HepG2 (cell line): Measurements from ENCODE around the gene CADPS. TPM values are rescaled to one million over a fixed set of nuclear protein-coding genes. Genes with fewer than 3 reads are reported as not detected.

ENCODE experiments used
- ATAC-seq: fragments of 200-7000 bp; cut with Tn5 transposase; 3 replicates; pipeline ENCODE4 v1.9.1; 2020; ENCODE audit warnings: mild to moderate bottlenecking, moderate library complexity
- BruUV-seq: library from RNA; stranded (reverse); fragments of 400-500 nt; replicated peaks from 2 replicates; lab custom pipeline; 2021; lab: Mats Ljungman, UMichigan
- CTCF ChIA-PET: fragments of 300-600 bp; formaldehyde crosslinking; extraction: SDS; loops from one replicate; lab custom pipeline; 2021; ENCODE audit warnings: low total read pairs, inconsistent platforms, low intra/inter-chr PET ratio; lab: Yijun Ruan, JAX
- POLR2A ChIA-PET: fragments of 350-600 bp; sonication (Branson Sonifier 250); formaldehyde crosslinking; loops from one replicate; lab custom pipeline; 2020; ENCODE audit warnings: antibody characterized with exemption, inconsistent platforms; lab: Yijun Ruan, JAX
- DNase-seq: peaks from one replicate; pipeline ENCODE4 v3.0.0-alpha.2; 2015; ENCODE audit warnings: low spot score
- FAIRE-seq: peaks from 3 replicates; lab custom pipeline; 2011; peaks lifted over from hg19 to GRCh38; lab: Jason Lieb, UNC
- H2AFZ ChIP-seq: one replicate; pipeline ENCODE4 v1.6.1; 2011; ENCODE audit warnings: low read length, inconsistent platforms
- H3K27ac ChIP-seq: fragments of 300-600 bp; 3 replicates; pipeline ENCODE4 v1.8.0; 2011; ENCODE audit warnings: mixed run types, mild to moderate bottlenecking, mixed read lengths, low read length, inconsistent platforms; ENCODE audit not compliant: insufficient read depth; ENCODE audit errors: extremely low read length
- H3K27me3 ChIP-seq, 2 experiments: fragments of 200-600 bp in 1 of 2; 2 replicates in 1 of 2; 3 replicates in 1 of 2; pipeline versions ENCODE4 v1.6.0 to v1.8.0; 2011; ENCODE audit warnings: low read length in 2 of 2, mild to moderate bottlenecking in 2 of 2, moderate library complexity in 2 of 2, inconsistent platforms in 1 of 2; ENCODE audit not compliant: insufficient read depth in 2 of 2, control insufficient read depth in 1 of 2
- H3K36me3 ChIP-seq, 2 experiments: fragments of 200-600 bp in 1 of 2; replicated peaks in 1 of 2; 2 replicates in 1 of 2; 3 replicates in 1 of 2; pipeline versions ENCODE4 v1.5.1 to v1.8.0; 2011; ENCODE audit warnings: low read length in 2 of 2, inconsistent platforms in 1 of 2; ENCODE audit not compliant: insufficient read depth in 2 of 2, control insufficient read depth in 1 of 2
- H3K4me1 ChIP-seq: 2 replicates; pipeline ENCODE4 v1.5.1; 2012; ENCODE audit warnings: low read length, inconsistent platforms; ENCODE audit not compliant: insufficient read depth
- H3K4me2 ChIP-seq: 2 replicates; pipeline ENCODE4 v1.6.0; 2011; ENCODE audit warnings: low read depth, low read length, inconsistent platforms
- H3K4me3 ChIP-seq, 3 experiments: fragments of 200-600 bp in 1 of 3; sonication (generic), shearing (Covaris generic) in 1 of 3; replicated peaks in 1 of 3; 2 replicates each; pipeline ENCODE4 v1.5.1; 2011 to 2016; ENCODE audit warnings: low read length in 3 of 3, inconsistent platforms in 2 of 3, low read depth in 2 of 3, mild to moderate bottlenecking in 2 of 3, control low read depth in 1 of 3, mixed read lengths in 1 of 3; ENCODE audit not compliant: insufficient read depth in 1 of 3
- H3K79me2 ChIP-seq: one replicate; pipeline ENCODE4 v1.6.1; 2011; ENCODE audit warnings: low read length, inconsistent platforms; ENCODE audit not compliant: insufficient read depth
- H3K9ac ChIP-seq: 2 replicates; pipeline ENCODE4 v1.6.0; 2011; ENCODE audit warnings: mild to moderate bottlenecking, low read depth, low read length, inconsistent platforms; ENCODE audit not compliant: insufficient read depth
- H3K9me3 ChIP-seq: 2 replicates; pipeline ENCODE4 v1.5.1; 2012; ENCODE audit warnings: mild to moderate bottlenecking, low read length
- H4K20me1 ChIP-seq: 2 replicates; pipeline ENCODE4 v1.6.0; 2011; ENCODE audit warnings: inconsistent platforms, mild to moderate bottlenecking, low read length, moderate library complexity; ENCODE audit not compliant: insufficient read depth
- CBX2 ChIP-seq, 2 experiments: fragments of 200-600 bp in 1 of 2; sonication (generic); formaldehyde crosslinking in 1 of 2; IDR thresholded peaks; 2 replicates each; pipeline versions ENCODE4 v1.7.0 to v1.8.1; 2018 to 2022; ENCODE audit warnings: low read depth in 2 of 2, low read length in 1 of 2, mild to moderate bottlenecking in 1 of 2, missing genetic modification reagents in 1 of 2
- DNMT3B ChIP-seq: conservative IDR thresholded peaks from 2 replicates; pipeline ENCODE4 v1.6.1; 2016; ENCODE audit warnings: missing biosample characterization, control low read depth
- MAFF ChIP-seq: IDR thresholded peaks from 2 replicates; pipeline ENCODE4 v1.6.1; 2011; ENCODE audit warnings: low read depth, low read length, improper control_type of control experiment
- RBM39 ChIP-seq: fragments of 200-400 bp; formaldehyde crosslinking; IDR thresholded peaks from one replicate; pipeline ENCODE4 v1.6.1; 2018; ENCODE audit warnings: antibody characterized with exemption, mild to moderate bottlenecking, low read depth, low read length; ENCODE audit not compliant: poor library complexity, severe bottlenecking
- RFX5 ChIP-seq: IDR thresholded peaks from 2 replicates; pipeline ENCODE4 v1.6.1; 2011; ENCODE audit warnings: low read depth, low read length, improper control_type of control experiment
- SMARCE1 ChIP-seq: fragments of 450-650 bp; IDR thresholded peaks from 2 replicates; pipeline ENCODE4 v1.6.1; 2017; ENCODE audit warnings: borderline replicate concordance
- SRY ChIP-seq: sonication (generic); formaldehyde crosslinking; IDR thresholded peaks from 2 replicates; pipeline ENCODE4 v1.8.0; 2022; ENCODE audit warnings: mild to moderate bottlenecking, missing genetic modification reagents
- ZNF10 ChIP-seq: sonication (generic); formaldehyde crosslinking; IDR thresholded peaks from 2 replicates; pipeline ENCODE4 v1.4.0; 2020; ENCODE audit warnings: mild to moderate bottlenecking, low read depth, missing genetic modification reagents, borderline replicate concordance
- ZNF564 ChIP-seq: sonication (generic); formaldehyde crosslinking; IDR thresholded peaks from 2 replicates; pipeline ENCODE4 v1.8.1; 2023; ENCODE audit warnings: mild to moderate bottlenecking, missing genetic modification reagents
- ZNF713 ChIP-seq: sonication (generic); formaldehyde crosslinking; IDR thresholded peaks from 2 replicates; pipeline ENCODE4 v1.4.0; 2020; ENCODE audit warnings: mild to moderate bottlenecking, missing genetic modification reagents
- WGBS: methylation state at CpG from one replicate; pipeline ENCODE4 v1.1.6; 2017; ENCODE audit warnings: low lambda C conversion rate; 5-methylcytosine and 5-hydroxymethylcytosine counted together
- in situ Hi-C: cut with HindIII; loops from 2 replicates; pipeline ENCODE4 v1.10.0; 2017; ENCODE audit warnings: low pct_unique_long_range_greater_than_20kb; ENCODE audit not compliant: extremely low pct_ligation_motif_present
- intact Hi-C: fragments of 100-400 bp; cut with micrococcal nuclease; formaldehyde crosslinking; loops from one replicate; pipeline ENCODE4 v1.10.0; 2022; ENCODE audit not compliant: unreplicated experiment
- polyA plus RNA-seq, 8 experiments: library from polyadenylated mRNA; depleted of rRNA in 3 of 8; stranded (reverse) in 7 of 8; unstranded in 1 of 8; fragments of >200 nt; fragmentation: Illumina TruSeq in 4 of 8; extraction: Trizol in 4 of 8; gene quantifications; 2 replicates each; pipeline versions ENCODE4 v1.2.1 to v1.2.3, GENCODE V29; 2011 to 2016; ENCODE audit warnings: low read depth in 4 of 8, missing spikeins in 1 of 8, mixed read lengths in 1 of 8; ENCODE audit not compliant: insufficient read depth in 1 of 8
- total RNA-seq, 5 experiments: library from RNA; depleted of rRNA; stranded (reverse); fragments of >200 nt; fragmentation: Illumina TruSeq; extraction: Trizol; gene quantifications; 2 replicates each; pipeline ENCODE4 v1.2.3, GENCODE V29; 2016; ENCODE audit warnings: low read depth in 1 of 5
- TF ChIP-seq, protein P1 (sequence below): sonication (generic); formaldehyde crosslinking; IDR thresholded peaks from 2 replicates; pipeline ENCODE4 v1.4.0; 2020; ENCODE audit warnings: missing genetic modification reagents, mild to moderate bottlenecking, borderline replicate concordance
- TF ChIP-seq, protein P2 (sequence below): sonication (generic); formaldehyde crosslinking; IDR thresholded peaks from 2 replicates; pipeline ENCODE4 v1.8.1; 2023; ENCODE audit warnings: mild to moderate bottlenecking, missing genetic modification reagents

CADPS gene
- total and polyA plus RNA-seq, 2 of the 13 experiments (the other 11 are each of a cell fraction or from before 2014, with no cell fraction given): not detected

DNA sequence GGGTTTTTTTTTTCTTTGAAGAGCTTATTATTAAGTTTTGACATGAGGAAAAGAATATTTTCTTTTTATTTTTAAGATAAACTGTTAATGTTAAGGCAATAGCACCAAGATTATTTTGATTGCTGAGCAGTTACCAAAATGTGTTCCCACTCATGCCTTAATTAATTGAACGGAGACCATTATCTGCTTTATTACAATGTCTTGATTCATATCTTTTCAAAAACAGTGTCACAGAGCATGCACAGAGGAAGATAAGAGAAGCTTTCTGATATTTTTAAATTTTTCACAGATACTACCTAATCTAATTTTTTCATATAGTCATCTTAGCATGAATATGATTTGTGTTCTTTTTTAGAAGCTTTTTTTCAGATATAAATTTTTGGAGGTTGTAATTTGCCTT is 395.2 kb downstream of the CADPS start:
- Histone ChIP-seq H3K9me3 (no peaks in the 10 kb centered on the region), H4K20me1 (no peaks in the 10 kb centered on the region), H3K4me2 (no peak overlapping the region), H2AFZ (no peak overlapping the region), H3K36me3 (no peaks in the 10 kb centered on the region), H3K27ac (no peak overlapping the region), H3K9ac (no peak overlapping the region), H3K4me3 (no peak overlapping the region), H3K4me1 (no peaks in the 10 kb centered on the region), H3K27me3 (peaks cover 0 to 13% of the 10 kb centered on the region in 2 experiments; a peak in 1 of 5 replicates), H3K79me2 (no peaks in the 10 kb centered on the region)
- in situ Hi-C loops (no loop called here), intact Hi-C loops (no loop called here)
- ATAC-seq (no peak), DNase-seq (no peak), FAIRE-seq (no peak)
- TF ChIP-seq RBM39 (no peak), SRY (CRISPR knock-in tag) (no peak), DNMT3B (no peak), CBX2 (IDR thresholded peaks at IDR 0.05; ENCODE audit: low read depth, low read length) (no peak), CBX2 (CRISPR knock-in tag; IDR thresholded peaks at IDR 0.05; ENCODE audit: low read depth) (no peak), ZNF10 (no peak), ZNF713 (no peak), MAFF (no peak), RFX5 (no peak), ZNF564 (CRISPR knock-in tag) (no peak), SMARCE1 (no peak)
- TF ChIP-seq, protein P1, sequence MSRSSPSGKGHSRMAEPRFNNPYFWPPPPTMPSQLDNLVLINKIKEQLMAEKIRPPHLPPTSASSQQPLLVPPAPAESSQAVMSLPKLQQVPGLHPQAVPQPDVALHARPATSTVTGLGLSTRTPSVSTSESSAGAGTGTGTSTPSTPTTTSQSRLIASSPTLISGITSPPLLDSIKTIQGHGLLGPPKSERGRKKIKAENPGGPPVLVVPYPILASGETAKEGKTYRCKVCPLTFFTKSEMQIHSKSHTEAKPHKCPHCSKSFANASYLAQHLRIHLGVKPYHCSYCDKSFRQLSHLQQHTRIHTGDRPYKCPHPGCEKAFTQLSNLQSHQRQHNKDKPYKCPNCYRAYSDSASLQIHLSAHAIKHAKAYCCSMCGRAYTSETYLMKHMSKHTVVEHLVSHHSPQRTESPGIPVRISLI (CRISPR knock-in tag): no peak
- TF ChIP-seq, protein P2, sequence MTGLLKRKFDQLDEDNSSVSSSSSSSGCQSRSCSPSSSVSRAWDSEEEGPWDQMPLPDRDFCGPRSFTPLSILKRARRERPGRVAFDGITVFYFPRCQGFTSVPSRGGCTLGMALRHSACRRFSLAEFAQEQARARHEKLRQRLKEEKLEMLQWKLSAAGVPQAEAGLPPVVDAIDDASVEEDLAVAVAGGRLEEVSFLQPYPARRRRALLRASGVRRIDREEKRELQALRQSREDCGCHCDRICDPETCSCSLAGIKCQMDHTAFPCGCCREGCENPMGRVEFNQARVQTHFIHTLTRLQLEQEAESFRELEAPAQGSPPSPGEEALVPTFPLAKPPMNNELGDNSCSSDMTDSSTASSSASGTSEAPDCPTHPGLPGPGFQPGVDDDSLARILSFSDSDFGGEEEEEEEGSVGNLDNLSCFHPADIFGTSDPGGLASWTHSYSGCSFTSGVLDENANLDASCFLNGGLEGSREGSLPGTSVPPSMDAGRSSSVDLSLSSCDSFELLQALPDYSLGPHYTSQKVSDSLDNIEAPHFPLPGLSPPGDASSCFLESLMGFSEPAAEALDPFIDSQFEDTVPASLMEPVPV (CRISPR knock-in tag): no peak
- WGBS: 6% methylated on average over 1 of the region's 1 CpG
- BruUV-seq: no TSS peak
- ChIA-PET POLR2A (no interaction called here), CTCF (no interaction called here)
